ENCODE results near the gene MS4A6E.

The MS4A6E gene

DNA sequence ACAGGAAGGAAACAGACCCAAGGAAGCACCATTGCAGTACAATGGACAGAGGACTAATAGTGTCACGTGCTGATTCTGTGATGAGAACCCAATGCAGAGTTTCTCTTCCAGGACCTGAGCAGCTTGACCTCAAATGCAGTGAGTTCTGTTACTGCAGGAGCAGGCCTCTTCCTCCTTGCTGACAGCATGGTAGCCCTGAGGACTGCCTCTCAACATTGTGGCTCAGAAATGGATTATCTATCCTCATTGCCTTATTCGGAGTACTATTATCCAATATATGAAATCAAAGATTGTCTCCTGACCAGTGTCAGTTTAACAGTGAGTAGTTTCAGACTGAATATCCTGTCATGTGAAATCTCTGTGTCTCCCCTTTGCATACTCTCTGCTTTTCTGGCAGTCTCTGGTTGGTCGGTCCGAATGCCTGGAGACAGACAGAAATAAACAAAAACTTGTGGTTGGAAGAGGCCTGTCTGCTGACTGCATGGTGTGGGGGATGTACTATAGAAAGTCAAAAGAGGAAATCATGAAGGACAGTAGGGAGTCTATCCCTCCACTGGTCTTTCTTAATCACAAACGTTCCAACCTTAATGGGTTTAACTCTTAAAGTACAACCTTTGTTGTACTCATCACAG, 62.3 kb downstream of the MS4A6E start:
- TF ChIP-seq, protein P1, sequence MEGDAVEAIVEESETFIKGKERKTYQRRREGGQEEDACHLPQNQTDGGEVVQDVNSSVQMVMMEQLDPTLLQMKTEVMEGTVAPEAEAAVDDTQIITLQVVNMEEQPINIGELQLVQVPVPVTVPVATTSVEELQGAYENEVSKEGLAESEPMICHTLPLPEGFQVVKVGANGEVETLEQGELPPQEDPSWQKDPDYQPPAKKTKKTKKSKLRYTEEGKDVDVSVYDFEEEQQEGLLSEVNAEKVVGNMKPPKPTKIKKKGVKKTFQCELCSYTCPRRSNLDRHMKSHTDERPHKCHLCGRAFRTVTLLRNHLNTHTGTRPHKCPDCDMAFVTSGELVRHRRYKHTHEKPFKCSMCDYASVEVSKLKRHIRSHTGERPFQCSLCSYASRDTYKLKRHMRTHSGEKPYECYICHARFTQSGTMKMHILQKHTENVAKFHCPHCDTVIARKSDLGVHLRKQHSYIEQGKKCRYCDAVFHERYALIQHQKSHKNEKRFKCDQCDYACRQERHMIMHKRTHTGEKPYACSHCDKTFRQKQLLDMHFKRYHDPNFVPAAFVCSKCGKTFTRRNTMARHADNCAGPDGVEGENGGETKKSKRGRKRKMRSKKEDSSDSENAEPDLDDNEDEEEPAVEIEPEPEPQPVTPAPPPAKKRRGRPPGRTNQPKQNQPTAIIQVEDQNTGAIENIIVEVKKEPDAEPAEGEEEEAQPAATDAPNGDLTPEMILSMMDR (IDR thresholded peaks at IDR 0.05), result no peak

DNA sequence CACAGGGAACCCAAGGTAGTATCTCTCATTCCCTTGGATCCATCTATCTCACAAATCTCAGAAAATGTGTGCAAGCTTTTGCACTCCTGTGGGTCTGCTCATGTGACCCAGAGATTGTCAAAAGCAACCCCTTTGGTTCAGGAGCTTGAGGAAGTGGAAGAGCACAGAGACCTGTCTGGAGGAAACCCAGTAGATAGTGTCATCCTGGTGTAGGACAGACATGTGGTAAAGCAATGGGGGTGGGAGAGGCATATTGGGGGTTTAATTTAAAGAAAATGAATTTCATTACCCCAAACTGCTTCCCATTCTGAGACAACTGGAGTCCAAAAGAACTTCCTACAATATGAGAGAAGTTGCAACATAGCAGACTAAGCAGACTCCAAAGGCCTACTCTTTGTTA, 63.4 kb downstream of the MS4A6E start:
- TF ChIP-seq, protein P1 (IDR thresholded peaks at IDR 0.05), result no peak
